GM12873 (cell line): ENCODE results near the gene AK4.

Experiments used
- CTCF ChIP-seq: IDR thresholded peaks from 2 replicates; pipeline ENCODE4 v1.5.1; 2012; ENCODE audit warnings: low read depth, mild to moderate bottlenecking, moderate library complexity, low read length, control low read depth; ENCODE audit not compliant: insufficient read depth; ENCODE audit errors: missing control alignments

The AK4 gene

GRCh38 chr1:65211331-65211730 is 63.3 kb downstream of the AK4 start:
- TF ChIP-seq CTCF, result no peak

- no peak for TF ChIP-seq CTCF
Measured at GRCh38 chr1:65213271-65214023, 65.4 kb downstream of the AK4 start.

GRCh38 chr1:65214340-65215027 is 66.5 kb downstream of the AK4 start:
- TF ChIP-seq CTCF, result no peak

- TF ChIP-seq CTCF, result no peak
Measured at GRCh38 chr1:65216989-65217388, 69.0 kb downstream of the AK4 start.

GRCh38 chr1:65221638-65222339 is 73.8 kb downstream of the AK4 start:
- TF ChIP-seq CTCF, result no peak

- no peak for TF ChIP-seq CTCF
Measured at GRCh38 chr1:65222340-65222940, 74.4 kb downstream of the AK4 start.

- no peak for TF ChIP-seq CTCF
Measured at GRCh38 chr1:65224681-65225091, 76.7 kb downstream of the AK4 start.
